NCI-H69 (cell line): ENCODE results near the gene KCNJ9.
A peak's percentile ranks its signal among the peaks of the same experiment; 100 is the strongest.

ENCODE experiments used
- DNase-seq: peaks from one replicate; lab custom pipeline; 2025; lab: John Stamatoyannopoulos, UW

Gene KCNJ9

DNA sequence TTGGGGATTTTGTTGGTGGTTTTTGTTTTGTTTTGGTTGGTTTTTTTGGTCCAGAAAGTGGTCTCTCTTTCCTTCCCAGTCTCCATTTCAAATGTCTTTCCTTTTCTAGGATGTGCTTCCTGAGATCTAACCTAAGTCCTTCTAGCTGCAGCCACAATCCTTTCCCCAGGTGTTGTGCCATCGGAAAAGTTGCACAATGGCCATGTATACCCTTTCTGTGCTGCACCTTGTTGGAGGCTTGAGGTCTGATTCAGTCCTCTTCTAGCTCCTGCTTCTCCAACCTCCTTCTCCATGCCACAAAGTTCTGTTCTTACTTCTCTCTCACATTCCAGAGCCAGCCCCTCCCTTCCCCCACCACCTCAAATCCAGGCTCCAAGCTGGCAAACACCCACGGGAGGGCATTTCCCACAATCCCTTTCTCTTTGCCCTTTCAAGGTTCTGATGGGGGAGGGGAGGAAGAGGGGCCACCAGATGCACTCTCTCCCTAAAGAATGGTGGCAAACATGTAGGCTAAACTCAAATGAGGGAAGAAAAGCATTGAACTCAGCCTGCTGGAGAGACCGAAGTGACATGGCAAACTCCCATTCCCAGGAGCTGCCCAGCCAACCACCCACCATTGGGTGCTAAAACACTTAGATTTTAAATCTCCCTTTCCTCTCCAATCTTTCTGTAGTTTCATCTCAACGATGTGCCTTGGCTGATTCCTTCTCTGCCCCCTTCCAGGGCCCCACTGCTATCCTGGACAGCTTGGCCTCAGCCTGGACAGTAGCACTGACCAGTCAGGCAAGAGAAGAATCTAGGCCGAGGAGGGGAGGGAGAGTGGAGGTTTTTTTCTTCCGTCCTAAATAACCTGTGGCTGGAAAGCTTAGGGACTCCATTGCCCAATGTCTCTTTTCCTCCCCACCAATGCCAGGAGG is 14.3 kb upstream of the KCNJ9 start:
- DNase-seq: no peak

DNA sequence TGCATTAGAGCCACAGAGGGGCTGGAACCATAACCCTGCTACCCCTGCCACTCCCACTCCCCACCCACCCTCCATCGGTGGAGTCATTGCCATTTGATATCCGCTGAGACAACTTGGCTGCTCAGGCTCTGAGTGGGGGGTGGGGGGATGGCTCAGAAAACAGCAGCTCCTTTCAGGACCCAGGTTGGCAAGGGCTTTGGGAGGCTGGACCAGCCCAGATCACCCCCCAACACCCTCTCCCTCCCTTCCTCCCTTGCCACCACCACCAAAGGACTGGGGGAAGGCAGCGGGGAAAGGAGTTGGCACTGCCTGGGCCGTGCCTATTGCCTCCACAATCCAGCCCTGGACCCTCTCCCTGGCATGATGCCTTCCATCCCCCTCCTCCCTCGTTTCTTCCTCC is 13.1 kb upstream of the KCNJ9 start:
- no peak for DNase-seq

DNA sequence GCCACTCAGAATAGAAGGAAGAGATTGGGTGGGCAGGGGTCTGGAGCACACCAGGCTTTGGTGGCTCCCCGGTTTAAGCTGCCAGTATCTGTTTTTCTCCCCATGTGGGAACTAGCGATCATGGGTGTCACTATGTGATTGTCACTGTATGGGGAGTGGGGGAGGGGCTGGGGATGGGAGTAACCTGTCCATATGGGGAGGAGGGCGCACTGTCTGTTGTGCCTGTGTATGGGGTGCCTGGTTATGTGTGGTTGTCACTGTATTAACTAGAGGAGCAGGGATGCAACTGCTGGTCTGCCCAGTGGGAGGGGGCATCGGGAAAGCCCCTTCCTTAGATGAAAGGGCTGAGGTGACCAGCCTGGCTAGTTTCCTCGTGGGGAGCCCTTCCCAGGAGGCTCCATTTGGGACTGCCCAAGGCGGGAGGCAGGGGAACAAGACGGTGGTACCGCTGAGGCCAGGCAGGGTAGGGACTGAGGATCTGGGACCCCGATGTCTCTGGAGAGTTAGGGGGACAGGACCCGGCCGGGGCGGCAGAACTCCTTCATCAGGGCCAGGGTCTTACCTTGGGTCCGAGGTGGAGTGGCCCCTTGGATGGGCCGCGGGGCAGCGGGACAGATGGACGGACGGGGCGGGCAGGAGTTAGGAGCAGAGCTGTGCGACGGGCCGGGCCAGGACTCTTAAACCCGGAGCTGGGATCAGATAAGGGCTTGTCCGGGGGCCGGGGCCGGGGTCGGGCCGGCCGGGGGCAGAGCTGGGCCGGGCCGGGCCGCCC is 11.7 kb upstream of the KCNJ9 start, which contains the start of gene KCNJ10:
KCNJ10 (minus strand) TSS at position 701 of the 772 bp plus-strand sequence. CDS start 27,628 bp downstream, outside the sequence.
- peak; percentile 18 for DNase-seq

- DNase-seq: peak; percentile 89
Measured at GRCh38 chr1:160070243-160071163, 10.8 kb upstream of the KCNJ9 start.

DNA sequence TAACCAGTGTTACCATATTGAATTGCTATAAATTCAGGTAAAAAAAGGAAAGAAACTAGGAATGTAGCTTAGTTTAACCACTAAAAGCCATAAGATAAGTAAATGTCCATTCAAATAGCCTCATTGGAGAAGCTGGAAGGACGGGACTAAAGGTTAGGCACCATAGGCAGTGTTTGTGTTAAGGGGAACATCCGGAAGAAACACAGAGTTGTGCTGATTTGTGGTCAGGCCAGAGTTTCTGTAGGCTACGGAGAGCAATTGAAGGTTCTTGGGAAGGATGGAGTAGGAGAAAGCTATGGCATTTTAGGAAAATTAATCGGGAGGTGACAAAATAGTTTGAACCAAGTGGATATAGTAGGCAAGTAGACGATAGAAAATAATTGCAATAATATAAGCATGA is 10.0 kb upstream of the KCNJ9 start:
- no peak for DNase-seq

- no peak for DNase-seq
Measured at GRCh38 chr1:160074865-160075264, 6.5 kb upstream of the KCNJ9 start.

DNA sequence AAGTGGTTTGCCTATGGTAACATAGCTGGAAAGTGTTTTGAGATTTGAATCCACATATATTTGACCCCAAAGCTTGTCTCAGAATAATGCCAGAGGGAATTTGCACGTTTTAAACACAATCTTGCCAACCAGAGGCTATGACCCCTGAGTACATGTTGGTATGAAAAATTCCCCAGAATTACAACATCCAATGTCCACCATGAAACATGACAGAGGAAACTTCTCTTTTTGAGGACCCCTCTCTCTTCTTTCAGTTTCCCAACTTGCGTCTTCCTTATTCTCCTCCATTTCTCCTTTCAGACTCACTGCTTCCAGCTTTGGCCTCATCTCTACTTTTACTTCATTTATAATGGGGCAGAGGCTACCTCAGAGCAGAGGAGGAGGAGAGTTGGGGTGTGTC is 5.5 kb upstream of the KCNJ9 start:
- DNase-seq: no peak

- no peak for DNase-seq
Measured at GRCh38 chr1:160076295-160076694, 5.0 kb upstream of the KCNJ9 start.

- peak; percentile 9 for DNase-seq
Measured at GRCh38 chr1:160077486-160077885, 3.9 kb upstream of the KCNJ9 start.

- DNase-seq: peak; percentile 66
Measured at GRCh38 chr1:160078512-160079195, 2.7 kb upstream of the KCNJ9 start.

DNA sequence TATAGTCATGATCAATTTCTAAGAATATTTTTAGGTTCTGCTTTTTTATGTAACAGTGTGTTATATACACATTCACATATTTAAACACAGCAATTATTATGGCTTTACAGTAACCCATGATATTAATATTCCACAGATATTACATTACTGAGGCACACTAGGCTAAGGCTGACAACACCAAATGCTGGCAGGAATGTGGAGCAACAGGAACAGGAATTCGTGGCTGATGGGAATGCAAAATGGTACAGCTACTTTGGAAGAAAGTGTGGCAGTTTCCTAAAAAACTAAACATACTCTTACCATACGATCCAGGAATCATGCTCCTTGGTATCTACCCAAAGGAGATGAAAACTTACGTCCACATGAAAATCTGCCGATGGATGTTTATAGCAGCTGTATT is 1.9 kb upstream of the KCNJ9 start:
- no peak for DNase-seq

- DNase-seq: peak; percentile 67
Measured at GRCh38 chr1:160080381-160081100, 797 bp upstream of the KCNJ9 start.

DNA sequence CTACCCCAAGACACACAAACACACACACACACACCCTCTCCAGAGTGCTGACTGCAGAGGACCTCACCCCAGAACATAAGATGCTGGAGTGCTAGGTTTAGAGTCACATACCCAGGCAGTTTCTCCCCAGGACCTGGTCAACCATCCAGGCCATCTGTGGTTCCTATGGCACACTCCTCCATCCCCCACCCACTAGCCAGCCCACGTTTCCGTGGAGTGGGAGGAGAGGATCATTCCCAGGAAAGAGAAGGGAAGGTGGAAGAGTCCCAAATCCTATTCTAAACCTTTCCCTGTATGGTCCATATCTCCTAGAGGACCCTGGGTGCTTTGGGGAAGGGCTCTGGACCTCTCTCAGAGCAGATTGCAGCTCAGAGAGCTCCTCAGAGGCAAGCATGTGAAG is 1.1 kb downstream of the KCNJ9 start:
- DNase-seq: no peak

GRCh38 chr1:160082926-160083325 is 1.6 kb downstream of the KCNJ9 start:
- no peak for DNase-seq

GRCh38 chr1:160083968-160084770 is 2.8 kb downstream of the KCNJ9 start:
- peak; percentile 94 for DNase-seq

GRCh38 chr1:160084771-160085321 is 3.5 kb downstream of the KCNJ9 start:
- no peak for DNase-seq

- DNase-seq: peak; percentile 87
Measured at GRCh38 chr1:160085686-160086455, 4.5 kb downstream of the KCNJ9 start.

GRCh38 chr1:160086456-160086892 is 5.1 kb downstream of the KCNJ9 start:
- DNase-seq: no peak
